ENCODE results near the gene TLL2.

The TLL2 gene

DNA sequence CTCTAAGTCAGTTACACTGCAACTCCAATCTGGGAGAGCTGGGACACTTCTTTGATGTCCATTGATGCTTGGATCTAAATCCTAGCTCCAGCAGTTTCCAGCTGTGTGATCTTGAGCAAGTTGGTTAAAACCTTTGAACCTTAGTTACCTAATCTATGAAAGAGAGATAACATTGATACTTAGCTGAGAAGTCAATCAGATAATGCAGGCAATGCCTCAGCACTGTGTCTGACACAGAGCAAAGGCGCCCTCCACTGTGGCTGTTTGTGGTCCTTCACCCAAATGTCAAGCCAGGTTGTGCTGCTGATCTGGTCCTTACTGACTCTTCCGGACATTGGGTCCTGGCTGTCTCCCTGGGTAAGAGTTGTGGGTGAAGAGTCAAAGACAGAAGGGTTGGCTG, 189.3 kb downstream of the TLL2 start:
- Histone ChIP-seq H3K18ac (ENCODE audit: low read depth in 1 of 2, low read length in 2 of 2) (no peak overlapping the region), H3K27ac (ENCODE audit: low read length, poor library complexity, severe bottlenecking) (no peak overlapping the region), H3K27me3 (ENCODE audit: control insufficient read depth in 1 of 2, insufficient read depth in 1 of 2, low read length in 2 of 2) (peaks cover 36 to 45% of the 10 kb centered on the region in 2 experiments), H3K36me3 (ENCODE audit: control insufficient read depth in 1 of 2, insufficient read depth in 2 of 2, low read depth in 1 of 2, low read length in 2 of 2) (no peaks in the 10 kb centered on the region), H3K79me1 (replicated peaks; ENCODE audit: low read length, poor library complexity, severe bottlenecking) (no peaks in the 10 kb centered on the region), H2AFZ (ENCODE audit: low read depth, low read length) (no peak overlapping the region), H2BK5ac (ENCODE audit: low read depth, low read length, poor library complexity, severe bottlenecking) (no peak overlapping the region), H3K4me3 (ENCODE audit: insufficient read depth in 1 of 2, low read depth in 1 of 2, low read length in 2 of 2) (no peak overlapping the region), H2BK15ac (ENCODE audit: low read depth, poor library complexity, severe bottlenecking) (no peak overlapping the region), H3K9ac (ENCODE audit: low read length) (no peak overlapping the region), H2AK5ac (ENCODE audit: low read length, severe bottlenecking) (no peak overlapping the region), H4K91ac (ENCODE audit: low read length) (no peak overlapping the region), H3K9me3 (ENCODE audit: control insufficient read depth, low read length) (no peaks in the 10 kb centered on the region), H3K4me1 (ENCODE audit: control insufficient read depth, insufficient read depth, low read depth, low read length) (no peaks in the 10 kb centered on the region), H2BK120ac (ENCODE audit: low read depth, low read length) (no peak overlapping the region), H3K14ac (ENCODE audit: low read length in 2 of 2) (no peak overlapping the region), H3K23ac (ENCODE audit: low read length in 2 of 2) (no peak overlapping the region), H4K8ac (ENCODE audit: low read length) (no peak overlapping the region), H3K4ac (ENCODE audit: low read depth in 1 of 2, low read length in 2 of 2) (no peak overlapping the region), H3K4me2 (ENCODE audit: low read length, poor library complexity, severe bottlenecking) (no peak overlapping the region), H2BK12ac (ENCODE audit: low read length in 2 of 2) (no peak overlapping the region)
- no peak for DNase-seq
- WGBS: 50% methylated on average over 2 of the region's 2 CpGs

DNA sequence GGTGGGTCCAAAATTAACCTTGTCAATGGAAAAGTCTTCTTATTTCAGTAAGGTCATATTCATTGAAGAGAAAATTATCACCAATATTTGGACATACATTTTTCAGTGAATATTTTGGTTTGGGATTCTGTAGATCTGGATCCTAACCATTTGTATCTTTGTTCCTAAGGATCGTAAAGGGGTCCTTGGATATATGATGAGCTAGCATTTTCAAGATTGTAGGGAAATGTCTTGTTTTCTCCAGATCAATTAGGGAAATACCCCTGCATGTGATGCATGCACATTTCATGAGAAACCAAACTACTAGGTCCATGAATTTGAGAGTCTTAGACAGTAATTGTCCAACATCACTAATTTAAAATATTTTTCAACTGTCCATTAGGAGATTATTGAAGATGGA, 191.5 kb downstream of the TLL2 start:
- H2AK5ac ChIP-seq (ENCODE audit: low read length, severe bottlenecking): no peak overlapping the region
- no peak overlapping the region for H2AFZ ChIP-seq (ENCODE audit: low read depth, low read length)
- H3K18ac ChIP-seq (ENCODE audit: low read depth in 1 of 2, low read length in 2 of 2): no peak overlapping the region
- no peaks in the 10 kb centered on the region for H3K4me1 ChIP-seq (ENCODE audit: control insufficient read depth, insufficient read depth, low read depth, low read length)
- 75% methylated on average over 1 of the region's 1 CpG for WGBS
- H3K9me3 ChIP-seq (ENCODE audit: control insufficient read depth, low read length): no peaks in the 10 kb centered on the region
- H2BK120ac ChIP-seq (ENCODE audit: low read depth, low read length): no peak overlapping the region
- H2BK12ac ChIP-seq (ENCODE audit: low read length in 2 of 2): no peak overlapping the region
- no peak overlapping the region for H3K14ac ChIP-seq (ENCODE audit: low read length in 2 of 2)
- H4K8ac ChIP-seq (ENCODE audit: low read length): no peak overlapping the region
- no peaks in the 10 kb centered on the region for H3K36me3 ChIP-seq (ENCODE audit: control insufficient read depth in 1 of 2, insufficient read depth in 2 of 2, low read depth in 1 of 2, low read length in 2 of 2)
- no peak overlapping the region for H2BK15ac ChIP-seq (ENCODE audit: low read depth, poor library complexity, severe bottlenecking)
- no peak overlapping the region for H3K4me2 ChIP-seq (ENCODE audit: low read length, poor library complexity, severe bottlenecking)
- H3K4me3 ChIP-seq (ENCODE audit: insufficient read depth in 1 of 2, low read depth in 1 of 2, low read length in 2 of 2): no peak overlapping the region
- H4K91ac ChIP-seq (ENCODE audit: low read length): no peak overlapping the region
- no peak for DNase-seq
- H3K27me3 ChIP-seq (ENCODE audit: control insufficient read depth in 1 of 2, insufficient read depth in 1 of 2, low read length in 2 of 2): peaks cover 26 to 33% of the 10 kb centered on the region in 2 experiments
- H2BK5ac ChIP-seq (ENCODE audit: low read depth, low read length, poor library complexity, severe bottlenecking): no peak overlapping the region
- no peak overlapping the region for H3K9ac ChIP-seq (ENCODE audit: low read length)
- H3K23ac ChIP-seq (ENCODE audit: low read length in 2 of 2): no peak overlapping the region
- no peak overlapping the region for H3K4ac ChIP-seq (ENCODE audit: low read depth in 1 of 2, low read length in 2 of 2)
- no peaks in the 10 kb centered on the region for H3K79me1 ChIP-seq (replicated peaks; ENCODE audit: low read length, poor library complexity, severe bottlenecking)
- H3K27ac ChIP-seq (ENCODE audit: low read length, poor library complexity, severe bottlenecking): no peak overlapping the region

DNA sequence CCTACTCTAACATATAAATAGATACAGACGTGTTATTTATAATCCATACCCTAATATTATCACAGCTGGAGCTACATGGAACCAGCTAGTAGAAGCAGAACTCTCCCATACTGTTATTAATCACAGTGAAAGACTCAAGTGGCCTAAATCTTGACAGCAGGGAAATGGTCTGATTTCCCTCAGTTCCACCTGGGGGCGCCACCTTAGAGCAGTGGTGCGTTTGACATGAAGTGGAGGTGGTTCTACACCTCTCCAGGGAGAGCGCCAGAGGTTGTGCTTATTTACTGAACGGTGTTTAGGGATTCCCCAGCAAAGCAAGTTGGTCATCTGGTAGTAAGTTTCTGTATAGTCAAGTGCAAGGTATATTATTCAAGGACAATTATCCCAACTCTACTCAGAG, 191.9 kb downstream of the TLL2 start:
- Histone ChIP-seq H3K14ac (ENCODE audit: low read length in 2 of 2) (no peak overlapping the region), H2BK5ac (ENCODE audit: low read depth, low read length, poor library complexity, severe bottlenecking) (no peak overlapping the region), H4K91ac (ENCODE audit: low read length) (no peak overlapping the region), H2BK12ac (ENCODE audit: low read length in 2 of 2) (no peak overlapping the region), H3K23ac (ENCODE audit: low read length in 2 of 2) (no peak overlapping the region), H2AK5ac (ENCODE audit: low read length, severe bottlenecking) (no peak overlapping the region), H2BK15ac (ENCODE audit: low read depth, poor library complexity, severe bottlenecking) (no peak overlapping the region), H3K4ac (ENCODE audit: low read depth in 1 of 2, low read length in 2 of 2) (no peak overlapping the region), H3K9me3 (ENCODE audit: control insufficient read depth, low read length) (no peaks in the 10 kb centered on the region), H3K18ac (ENCODE audit: low read depth in 1 of 2, low read length in 2 of 2) (no peak overlapping the region), H3K27me3 (ENCODE audit: control insufficient read depth in 1 of 2, insufficient read depth in 1 of 2, low read length in 2 of 2) (peaks cover 23 to 28% of the 10 kb centered on the region in 2 experiments), H3K4me2 (ENCODE audit: low read length, poor library complexity, severe bottlenecking) (no peak overlapping the region), H3K36me3 (ENCODE audit: control insufficient read depth in 1 of 2, insufficient read depth in 2 of 2, low read depth in 1 of 2, low read length in 2 of 2) (no peaks in the 10 kb centered on the region), H3K4me3 (ENCODE audit: insufficient read depth in 1 of 2, low read depth in 1 of 2, low read length in 2 of 2) (no peak overlapping the region), H3K79me1 (replicated peaks; ENCODE audit: low read length, poor library complexity, severe bottlenecking) (no peaks in the 10 kb centered on the region), H2BK120ac (ENCODE audit: low read depth, low read length) (no peak overlapping the region), H3K27ac (ENCODE audit: low read length, poor library complexity, severe bottlenecking) (no peak overlapping the region), H3K4me1 (ENCODE audit: control insufficient read depth, insufficient read depth, low read depth, low read length) (no peaks in the 10 kb centered on the region), H2AFZ (ENCODE audit: low read depth, low read length) (no peak overlapping the region), H3K9ac (ENCODE audit: low read length) (no peak overlapping the region), H4K8ac (ENCODE audit: low read length) (no peak overlapping the region)
- no peak for DNase-seq
- 54% methylated on average over 4 of the region's 5 CpGs for WGBS

DNA sequence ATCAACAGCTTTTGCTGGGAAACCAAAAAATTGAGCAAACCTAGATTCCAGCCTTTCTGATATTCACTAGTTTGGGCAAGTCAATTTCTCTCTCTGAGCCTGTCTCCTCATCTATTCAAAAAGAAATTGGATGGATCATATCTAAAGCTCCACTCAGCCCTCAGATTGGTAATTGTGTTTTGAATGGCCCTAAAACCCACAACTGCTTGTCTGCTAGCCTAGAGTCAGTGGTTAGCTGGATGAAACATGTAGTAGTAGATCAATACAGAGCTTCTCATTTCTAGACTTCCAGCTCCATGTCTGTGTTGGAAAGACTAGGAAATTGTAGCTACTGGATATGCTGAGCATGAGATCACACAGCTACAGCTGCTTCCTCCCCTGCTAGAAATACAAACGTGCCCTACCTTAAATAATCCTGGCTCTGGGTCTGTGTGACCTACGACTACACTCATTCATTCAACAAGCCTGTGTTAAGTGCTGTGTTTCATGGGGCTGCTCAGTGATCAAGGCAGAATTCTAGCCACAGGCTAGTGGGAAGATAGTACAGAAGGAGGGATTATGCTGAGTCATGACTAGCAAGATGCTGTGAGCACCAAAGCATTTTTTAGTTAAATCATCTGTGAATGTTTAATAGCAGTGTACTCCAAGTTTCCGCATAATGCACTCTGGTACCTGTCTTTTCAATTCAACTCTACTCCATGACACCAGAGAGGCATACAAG, 193.8 kb downstream of the TLL2 start:
- H3K36me3 ChIP-seq (ENCODE audit: control insufficient read depth in 1 of 2, insufficient read depth in 2 of 2, low read depth in 1 of 2, low read length in 2 of 2): no peaks in the 10 kb centered on the region
- peaks cover 13 to 19% of the 10 kb centered on the region in 2 experiments for H3K27me3 ChIP-seq (ENCODE audit: control insufficient read depth in 1 of 2, insufficient read depth in 1 of 2, low read length in 2 of 2)
- no peak overlapping the region for H2BK12ac ChIP-seq (ENCODE audit: low read length in 2 of 2)
- no peaks in the 10 kb centered on the region for H3K4me1 ChIP-seq (ENCODE audit: control insufficient read depth, insufficient read depth, low read depth, low read length)
- H4K8ac ChIP-seq (ENCODE audit: low read length): no peak overlapping the region
- H3K4me3 ChIP-seq (ENCODE audit: insufficient read depth in 1 of 2, low read depth in 1 of 2, low read length in 2 of 2): no peak overlapping the region
- H3K79me1 ChIP-seq (replicated peaks; ENCODE audit: low read length, poor library complexity, severe bottlenecking): no peaks in the 10 kb centered on the region
- no peak overlapping the region for H3K4me2 ChIP-seq (ENCODE audit: low read length, poor library complexity, severe bottlenecking)
- no peak overlapping the region for H3K9ac ChIP-seq (ENCODE audit: low read length)
- 89% methylated on average over 2 of the region's 3 CpGs for WGBS
- no peak overlapping the region for H3K18ac ChIP-seq (ENCODE audit: low read depth in 1 of 2, low read length in 2 of 2)
- no peak overlapping the region for H3K4ac ChIP-seq (ENCODE audit: low read depth in 1 of 2, low read length in 2 of 2)
- H2BK120ac ChIP-seq (ENCODE audit: low read depth, low read length): no peak overlapping the region
- H3K27ac ChIP-seq (ENCODE audit: low read length, poor library complexity, severe bottlenecking): peak overlapping the region; percentile 6
- H2AFZ ChIP-seq (ENCODE audit: low read depth, low read length): no peak overlapping the region
- DNase-seq: no peak
- H3K9me3 ChIP-seq (ENCODE audit: control insufficient read depth, low read length): no peaks in the 10 kb centered on the region
- H2BK5ac ChIP-seq (ENCODE audit: low read depth, low read length, poor library complexity, severe bottlenecking): no peak overlapping the region
- no peak overlapping the region for H4K91ac ChIP-seq (ENCODE audit: low read length)
- H3K14ac ChIP-seq (ENCODE audit: low read length in 2 of 2): no peak overlapping the region
- no peak overlapping the region for H2BK15ac ChIP-seq (ENCODE audit: low read depth, poor library complexity, severe bottlenecking)
- H2AK5ac ChIP-seq (ENCODE audit: low read length, severe bottlenecking): no peak overlapping the region
- no peak overlapping the region for H3K23ac ChIP-seq (ENCODE audit: low read length in 2 of 2)
